AG08396 (cell line): ENCODE measurements around the gene ACAP3.

Experiments used
- DNase-seq: peaks from one replicate; pipeline ENCODE4 v3.0.0; 2012; ENCODE audit warnings: low spot score, mixed read lengths

Gene ACAP3

DNA sequence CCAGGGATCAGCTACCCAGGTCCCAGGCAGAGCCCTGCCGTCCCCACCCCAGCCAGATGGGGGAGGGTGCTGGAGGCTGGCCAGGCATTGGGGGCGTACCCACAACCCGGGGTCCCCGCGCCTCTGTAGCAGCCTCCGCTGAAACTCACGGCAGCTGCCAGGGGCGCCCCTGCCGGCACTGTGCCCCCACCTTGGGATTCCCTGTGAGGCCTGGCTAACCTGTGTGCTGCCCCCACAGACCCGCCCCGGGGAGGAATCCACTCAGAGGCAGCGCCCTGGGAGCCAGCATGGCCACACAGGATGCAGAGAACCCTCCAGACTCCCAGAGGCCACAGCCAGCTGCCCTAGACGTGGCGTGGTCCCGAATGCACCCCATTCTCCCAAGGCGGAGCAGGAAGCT lies 37.7 kb upstream of the ACAP3 start:
- DNase-seq: no peak

GRCh38 chr1:1344655-1345361 lies 37.1 kb upstream of the ACAP3 start:
- peak; percentile 82 for DNase-seq

DNA sequence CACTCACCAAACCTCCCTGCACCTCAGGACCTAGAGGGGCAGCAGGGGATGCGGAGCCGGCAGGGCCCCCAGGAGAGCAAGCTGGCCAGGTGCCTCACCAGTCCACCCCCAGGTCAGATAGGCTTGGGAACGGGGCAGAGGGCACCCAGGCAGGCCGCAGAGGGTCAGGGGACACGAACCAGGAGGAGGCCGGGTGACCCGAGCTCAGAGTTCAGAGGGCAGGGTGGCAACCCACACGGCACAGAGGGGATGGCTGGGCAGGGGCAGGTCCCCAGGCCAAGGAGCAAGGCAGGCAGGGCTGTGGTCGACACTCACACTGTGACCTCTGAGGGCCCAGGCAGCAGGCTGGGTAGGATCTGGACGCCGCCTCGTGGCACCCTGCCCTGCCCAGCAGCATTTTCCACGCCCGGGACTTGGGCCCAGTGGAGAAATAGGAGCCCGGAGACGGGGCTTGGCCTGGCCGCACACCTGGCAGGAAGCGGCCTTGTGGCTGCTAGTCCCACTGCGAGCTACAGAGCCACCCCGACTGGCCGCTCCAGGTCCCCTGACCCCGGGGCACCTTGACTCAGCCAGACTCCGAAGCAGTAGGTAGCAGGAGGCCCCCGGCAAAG lies 36.2 kb upstream of the ACAP3 start:
- no peak for DNase-seq

GRCh38 chr1:1342584-1343115 lies 34.9 kb upstream of the ACAP3 start:
- DNase-seq: no peak

- no peak for DNase-seq
These were observed 34.4 kb upstream of the ACAP3 start for GRCh38 chr1:1342061-1342562.

DNA sequence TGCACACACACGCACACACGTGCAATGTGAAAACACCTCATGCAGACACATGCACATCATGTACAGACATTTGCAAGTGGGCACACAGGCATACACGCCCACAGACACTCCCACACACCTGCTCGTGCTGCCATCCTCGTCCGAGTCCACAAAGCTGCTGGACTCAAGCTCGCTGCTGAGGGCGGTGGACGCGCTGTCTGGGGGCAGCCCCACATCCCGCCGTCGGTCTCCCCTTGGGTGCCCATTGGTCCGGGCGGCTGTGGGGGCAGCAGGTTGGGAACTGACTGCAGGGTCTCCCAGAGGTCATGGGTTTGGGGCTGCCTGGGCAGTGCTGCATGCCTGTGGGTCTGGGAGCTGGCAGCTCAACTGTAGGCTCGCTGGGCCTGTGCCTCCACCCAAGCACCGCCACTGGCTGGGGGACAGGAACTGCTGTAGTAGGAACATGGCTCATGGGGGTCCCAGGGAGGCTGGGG lies 33.9 kb upstream of the ACAP3 start:
- DNase-seq: no peak

GRCh38 chr1:1340791-1341548 lies 33.2 kb upstream of the ACAP3 start:
- DNase-seq: no peak

GRCh38 chr1:1340185-1340584 lies 32.5 kb upstream of the ACAP3 start:
- no peak for DNase-seq

DNA sequence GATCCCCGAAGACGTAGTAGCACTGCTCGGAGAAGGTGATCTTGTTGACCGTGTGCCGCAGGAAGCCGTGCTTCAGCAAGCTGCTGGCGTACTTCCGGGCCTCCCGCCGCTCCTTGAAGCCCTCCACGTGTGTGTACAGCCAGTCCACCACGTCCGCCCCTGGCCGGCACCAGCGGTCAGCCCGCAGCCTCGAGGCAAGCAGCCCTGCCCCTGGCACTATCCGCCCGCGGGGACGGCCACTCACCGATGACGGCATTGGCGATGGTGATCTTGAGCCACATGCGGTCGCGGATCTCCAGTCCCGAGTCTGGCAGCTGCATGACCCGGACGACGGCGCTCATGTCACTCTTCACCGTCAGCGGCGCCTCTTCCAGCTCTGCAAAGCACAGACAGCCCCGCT lies 30.5 kb upstream of the ACAP3 start:
- no peak for DNase-seq

DNA sequence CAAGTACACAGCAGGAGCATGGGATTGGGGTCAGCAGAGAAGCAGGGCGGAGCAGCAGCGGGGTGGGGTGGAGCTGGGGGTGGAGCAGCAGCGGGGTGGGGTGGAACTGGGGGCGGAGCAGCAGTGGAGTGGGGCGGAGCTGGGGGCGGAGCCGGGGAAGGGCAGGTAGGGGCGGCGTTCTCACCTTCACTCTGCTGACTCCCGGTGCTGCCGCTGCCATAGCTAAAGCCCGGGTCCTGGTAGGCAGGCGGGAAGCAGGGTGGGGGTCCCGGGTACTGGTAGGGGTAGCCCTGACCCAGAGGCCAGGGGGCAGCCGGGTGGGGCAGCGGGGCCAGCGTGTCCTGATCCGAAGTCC lies 30.0 kb upstream of the ACAP3 start:
- DNase-seq: no peak

- DNase-seq: no peak
These were observed 29.4 kb upstream of the ACAP3 start for GRCh38 chr1:1336931-1337792.

- DNase-seq: no peak
These were observed 28.7 kb upstream of the ACAP3 start for GRCh38 chr1:1336446-1336845.

GRCh38 chr1:1335792-1336248 lies 28.1 kb upstream of the ACAP3 start:
- DNase-seq: no peak

- no peak for DNase-seq
These were observed 27.6 kb upstream of the ACAP3 start for GRCh38 chr1:1335283-1335682.

DNA sequence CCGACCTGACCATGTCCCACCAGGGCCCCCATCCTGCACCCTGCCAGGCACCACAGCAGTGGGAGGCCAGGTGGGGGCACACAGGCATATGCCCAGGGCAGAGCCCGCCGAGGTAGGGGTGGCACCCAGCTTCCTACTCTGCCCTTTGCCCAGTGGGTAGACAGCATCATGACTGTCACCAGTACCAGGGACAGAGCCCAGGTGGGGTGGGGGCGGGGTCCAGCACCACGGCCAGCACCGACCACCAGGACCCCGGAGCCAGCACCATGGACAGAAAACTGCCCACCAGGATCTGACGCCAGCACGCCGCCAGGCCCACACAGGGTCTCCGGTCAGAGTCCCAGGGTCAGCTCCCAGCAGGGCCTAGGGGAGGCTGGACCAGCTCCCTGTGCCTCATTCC lies 27.1 kb upstream of the ACAP3 start:
- DNase-seq: no peak

- DNase-seq: no peak
These were observed 26.0 kb upstream of the ACAP3 start for GRCh38 chr1:1333551-1334241.

DNA sequence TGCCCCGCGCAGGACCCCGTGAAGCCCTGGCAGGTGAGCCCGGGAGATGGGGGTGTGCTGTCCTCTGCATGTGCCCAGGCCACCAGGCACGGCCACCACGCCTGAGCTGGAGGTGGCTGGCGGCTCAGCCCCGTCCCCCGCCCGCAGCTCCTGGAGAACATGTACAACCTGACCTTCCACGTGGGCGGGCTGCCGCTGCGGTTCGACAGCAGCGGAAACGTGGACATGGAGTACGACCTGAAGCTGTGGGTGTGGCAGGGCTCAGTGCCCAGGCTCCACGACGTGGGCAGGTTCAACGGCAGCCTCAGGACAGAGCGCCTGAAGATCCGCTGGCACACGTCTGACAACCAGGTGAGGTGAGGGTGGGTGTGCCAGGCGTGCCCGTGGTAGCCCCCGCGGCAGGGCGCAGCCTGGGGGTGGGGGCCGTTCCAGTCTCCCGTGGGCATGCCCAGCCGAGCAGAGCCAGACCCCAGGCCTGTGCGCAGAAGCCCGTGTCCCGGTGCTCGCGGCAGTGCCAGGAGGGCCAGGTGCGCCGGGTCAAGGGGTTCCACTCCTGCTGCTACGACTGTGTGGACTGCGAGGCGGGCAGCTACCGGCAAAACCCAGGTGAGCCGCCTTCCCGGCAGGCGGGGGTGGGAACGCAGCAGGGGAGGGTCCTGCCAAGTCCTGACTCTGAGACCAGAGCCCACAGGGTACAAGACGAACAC lies 25.2 kb upstream of the ACAP3 start:
- no peak for DNase-seq

DNA sequence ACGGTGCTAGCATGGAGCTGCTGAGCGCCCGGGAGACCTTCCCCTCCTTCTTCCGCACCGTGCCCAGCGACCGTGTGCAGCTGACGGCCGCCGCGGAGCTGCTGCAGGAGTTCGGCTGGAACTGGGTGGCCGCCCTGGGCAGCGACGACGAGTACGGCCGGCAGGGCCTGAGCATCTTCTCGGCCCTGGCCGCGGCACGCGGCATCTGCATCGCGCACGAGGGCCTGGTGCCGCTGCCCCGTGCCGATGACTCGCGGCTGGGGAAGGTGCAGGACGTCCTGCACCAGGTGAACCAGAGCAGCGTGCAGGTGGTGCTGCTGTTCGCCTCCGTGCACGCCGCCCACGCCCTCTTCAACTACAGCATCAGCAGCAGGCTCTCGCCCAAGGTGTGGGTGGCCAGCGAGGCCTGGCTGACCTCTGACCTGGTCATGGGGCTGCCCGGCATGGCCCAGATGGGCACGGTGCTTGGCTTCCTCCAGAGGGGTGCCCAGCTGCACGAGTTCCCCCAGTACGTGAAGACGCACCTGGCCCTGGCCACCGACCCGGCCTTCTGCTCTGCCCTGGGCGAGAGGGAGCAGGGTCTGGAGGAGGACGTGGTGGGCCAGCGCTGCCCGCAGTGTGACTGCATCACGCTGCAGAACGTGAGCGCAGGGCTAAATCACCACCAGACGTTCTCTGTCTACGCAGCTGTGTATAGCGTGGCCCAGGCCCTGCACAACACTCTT lies 24.5 kb upstream of the ACAP3 start:
- no peak for DNase-seq

DNA sequence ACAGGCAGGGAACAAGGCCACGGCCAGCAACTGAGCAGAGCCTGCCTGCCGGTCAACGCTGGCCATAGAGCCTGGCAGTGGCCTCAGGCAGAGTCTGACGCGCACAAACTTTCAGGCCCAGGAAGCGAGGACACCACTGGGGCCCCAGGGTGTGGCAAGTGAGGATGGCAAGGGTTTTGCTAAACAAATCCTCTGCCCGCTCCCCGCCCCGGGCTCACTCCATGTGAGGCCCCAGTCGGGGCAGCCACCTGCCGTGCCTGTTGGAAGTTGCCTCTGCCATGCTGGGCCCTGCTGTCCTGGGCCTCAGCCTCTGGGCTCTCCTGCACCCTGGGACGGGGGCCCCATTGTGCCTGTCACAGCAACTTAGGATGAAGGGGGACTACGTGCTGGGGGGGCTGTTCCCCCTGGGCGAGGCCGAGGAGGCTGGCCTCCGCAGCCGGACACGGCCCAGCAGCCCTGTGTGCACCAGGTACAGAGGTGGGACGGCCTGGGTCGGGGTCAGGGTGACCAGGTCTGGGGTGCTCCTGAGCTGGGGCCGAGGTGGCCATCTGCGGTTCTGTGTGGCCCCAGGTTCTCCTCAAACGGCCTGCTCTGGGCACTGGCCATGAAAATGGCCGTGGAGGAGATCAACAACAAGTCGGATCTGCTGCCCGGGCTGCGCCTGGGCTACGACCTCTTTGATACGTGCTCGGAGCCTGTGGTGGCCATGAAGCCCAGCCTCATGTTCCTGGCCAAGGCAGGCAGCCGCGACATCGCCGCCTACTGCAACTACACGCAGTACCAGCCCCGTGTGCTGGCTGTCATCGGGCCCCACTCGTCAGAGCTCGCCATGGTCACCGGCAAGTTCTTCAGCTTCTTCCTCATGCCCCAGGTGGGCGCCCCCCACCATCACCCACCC lies 23.6 kb upstream of the ACAP3 start, which contains the start of gene TAS1R3:
TSS of gene TAS1R3 (plus strand) at position 213 of the 898 bp plus-strand sequence. CDS start at position 279, 66 bp downstream.
- DNase-seq: no peak
